Ovary (tissue), 3 donors: ENCODE results near the gene FLVCR2.

Experiments used
- EP300 ChIP-seq: sonication (generic); formaldehyde crosslinking; IDR thresholded peaks from one replicate; pipeline ENCODE4 v1.6.1; 2017; ENCODE audit warnings: antibody characterized with exemption
- POLR2A ChIP-seq: fragments of 450-650 bp; IDR thresholded peaks from one replicate; pipeline ENCODE4 v1.6.1; 2017; ENCODE audit warnings: antibody characterized with exemption, mild to moderate bottlenecking, moderate library complexity
- TF ChIP-seq, protein P1 (sequence below), 3 donors: fragments of 450-650 bp in 2 of 3; fragments of 200-600 bp in 1 of 3; IDR thresholded peaks; one replicate each; pipeline versions ENCODE4 v1.5.1 to v1.8.0; 2016 to 2022; ENCODE audit warnings: antibody characterized with exemption in 3 of 3, mild to moderate bottlenecking in 1 of 3
- donor health status: DM: no; HTN: no; CAD: no.

DNA sequence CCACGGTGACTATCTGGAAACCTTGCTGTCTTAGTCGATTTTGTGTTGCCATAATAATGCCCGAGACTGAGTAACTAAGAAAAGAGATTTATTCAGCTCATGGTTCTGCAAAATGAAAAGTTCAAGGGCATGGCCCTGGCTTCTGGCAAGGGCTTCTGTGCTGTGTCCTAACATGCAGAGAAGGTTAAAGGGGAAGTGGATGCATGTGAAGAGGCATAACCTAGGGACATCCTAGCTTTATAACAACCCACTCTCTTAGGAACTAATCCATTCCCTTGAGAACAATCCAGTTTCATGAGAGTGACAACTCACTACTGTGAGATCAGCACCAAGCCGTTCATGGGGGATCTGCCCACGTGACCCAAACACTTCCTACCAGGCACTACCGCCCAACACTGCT lies 11.5 kb downstream of the FLVCR2 start:
- TF ChIP-seq, protein P1, sequence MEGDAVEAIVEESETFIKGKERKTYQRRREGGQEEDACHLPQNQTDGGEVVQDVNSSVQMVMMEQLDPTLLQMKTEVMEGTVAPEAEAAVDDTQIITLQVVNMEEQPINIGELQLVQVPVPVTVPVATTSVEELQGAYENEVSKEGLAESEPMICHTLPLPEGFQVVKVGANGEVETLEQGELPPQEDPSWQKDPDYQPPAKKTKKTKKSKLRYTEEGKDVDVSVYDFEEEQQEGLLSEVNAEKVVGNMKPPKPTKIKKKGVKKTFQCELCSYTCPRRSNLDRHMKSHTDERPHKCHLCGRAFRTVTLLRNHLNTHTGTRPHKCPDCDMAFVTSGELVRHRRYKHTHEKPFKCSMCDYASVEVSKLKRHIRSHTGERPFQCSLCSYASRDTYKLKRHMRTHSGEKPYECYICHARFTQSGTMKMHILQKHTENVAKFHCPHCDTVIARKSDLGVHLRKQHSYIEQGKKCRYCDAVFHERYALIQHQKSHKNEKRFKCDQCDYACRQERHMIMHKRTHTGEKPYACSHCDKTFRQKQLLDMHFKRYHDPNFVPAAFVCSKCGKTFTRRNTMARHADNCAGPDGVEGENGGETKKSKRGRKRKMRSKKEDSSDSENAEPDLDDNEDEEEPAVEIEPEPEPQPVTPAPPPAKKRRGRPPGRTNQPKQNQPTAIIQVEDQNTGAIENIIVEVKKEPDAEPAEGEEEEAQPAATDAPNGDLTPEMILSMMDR (IDR thresholded peaks at IDR 0.05), result no peak
- TF ChIP-seq POLR2A (no peak), EP300 (no peak)
